GM13977 (cell line): Measurements from ENCODE around the gene PAK1IP1.
"Not testable (repeated sequence)": the region's sequence is repeated elsewhere in the genome, so short reads cannot be mapped to it uniquely, and the experiment has no call there.

Experiments used
- DNase-seq: peaks from one replicate; pipeline ENCODE4 v3.0.0; 2012; ENCODE audit warnings: low spot score
- CTCF ChIP-seq: IDR thresholded peaks from 2 replicates; pipeline ENCODE4 v1.5.1; 2012; ENCODE audit warnings: mild to moderate bottlenecking, control low read depth; ENCODE audit not compliant: insufficient read depth; ENCODE audit errors: extremely low read depth, missing control alignments
- in situ Hi-C: fragments of 300-500 bp; cut with MboI; formaldehyde crosslinking; loops from one replicate; pipeline ENCODE4 v1.12.0; 2022; ENCODE audit warnings: low sequenced_read_pairs, low pct_unique_long_range_greater_than_20kb, mixed read lengths, inconsistent platforms; ENCODE audit not compliant: unreplicated experiment

PAK1IP1 gene

GRCh38 chr6:10662742-10663141 lies 32.0 kb upstream of the PAK1IP1 start:
- TF ChIP-seq CTCF: no peak
- DNase-seq: no peak
- in situ Hi-C loops: no loop called here

- in situ Hi-C loops, DNase-seq: not testable (repeated sequence)
Observed at GRCh38 chr6:10665595-10665994, 29.2 kb upstream of the PAK1IP1 start.

- TF ChIP-seq CTCF: no peak
- in situ Hi-C loops: no loop called here
Observed at GRCh38 chr6:10668126-10668917, 26.4 kb upstream of the PAK1IP1 start.

GRCh38 chr6:10676403-10676802 lies 18.4 kb upstream of the PAK1IP1 start:
- no peak for DNase-seq
- in situ Hi-C loops: no loop called here
- TF ChIP-seq CTCF: no peak

More at GRCh38 chr6:10668126-10668917, 26.4 kb upstream of the PAK1IP1 start:
- DNase-seq: no peak

GRCh38 chr6:10678456-10678855 lies 16.3 kb upstream of the PAK1IP1 start:
- no peak for TF ChIP-seq CTCF
- DNase-seq: no peak
- in situ Hi-C loops: no loop called here

- no peak for TF ChIP-seq CTCF
- in situ Hi-C loops: no loop called here
Observed at GRCh38 chr6:10681795-10682194, 13.0 kb upstream of the PAK1IP1 start.

GRCh38 chr6:10682355-10682988 lies 12.3 kb upstream of the PAK1IP1 start:
- DNase-seq: no peak
- in situ Hi-C loops: no loop called here
- TF ChIP-seq CTCF: no peak

More at GRCh38 chr6:10681795-10682194, 13.0 kb upstream of the PAK1IP1 start:
- no peak for DNase-seq
